Fibroblast of lung (primary cell): ENCODE measurements around the gene KRR1.

Source experiments
- EZH2 ChIP-seq: IDR thresholded peaks from 2 replicates; pipeline ENCODE4 v1.5.1; 2012; ENCODE audit warnings: low read length, control low read depth, mild to moderate bottlenecking; ENCODE audit errors: missing control alignments
- TF ChIP-seq, protein P1 (sequence below), 2 donors: IDR thresholded peaks in 1 of 2; conservative IDR thresholded peaks in 1 of 2; 1 replicate in 1 of 2; 2 replicates in 1 of 2; pipeline ENCODE4 v1.5.1; 2011 to 2012; ENCODE audit warnings: low read length in 2 of 2, control low read depth in 1 of 2, inconsistent platforms in 1 of 2, low read depth in 1 of 2, mild to moderate bottlenecking in 1 of 2

DNA sequence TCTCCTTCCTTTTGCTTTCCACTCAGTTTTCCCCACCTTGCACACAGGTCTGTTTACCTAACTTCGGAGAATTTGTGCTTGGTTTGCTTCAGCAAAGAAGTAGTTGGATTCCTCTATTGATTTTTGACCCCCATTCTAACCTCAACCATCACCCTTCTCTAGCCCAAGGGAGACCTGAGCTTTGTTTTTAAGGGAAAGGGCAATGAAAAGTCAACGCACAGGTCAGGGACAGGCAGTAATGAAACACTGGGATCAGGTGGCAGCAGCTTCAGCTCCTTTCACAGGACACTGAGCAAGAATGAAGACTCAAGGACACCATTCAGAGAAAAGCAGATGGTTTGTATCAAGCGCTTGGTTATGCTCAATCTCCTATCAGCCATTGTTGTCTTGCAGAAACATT is 46.9 kb upstream of the KRR1 start:
- TF ChIP-seq, protein P1, sequence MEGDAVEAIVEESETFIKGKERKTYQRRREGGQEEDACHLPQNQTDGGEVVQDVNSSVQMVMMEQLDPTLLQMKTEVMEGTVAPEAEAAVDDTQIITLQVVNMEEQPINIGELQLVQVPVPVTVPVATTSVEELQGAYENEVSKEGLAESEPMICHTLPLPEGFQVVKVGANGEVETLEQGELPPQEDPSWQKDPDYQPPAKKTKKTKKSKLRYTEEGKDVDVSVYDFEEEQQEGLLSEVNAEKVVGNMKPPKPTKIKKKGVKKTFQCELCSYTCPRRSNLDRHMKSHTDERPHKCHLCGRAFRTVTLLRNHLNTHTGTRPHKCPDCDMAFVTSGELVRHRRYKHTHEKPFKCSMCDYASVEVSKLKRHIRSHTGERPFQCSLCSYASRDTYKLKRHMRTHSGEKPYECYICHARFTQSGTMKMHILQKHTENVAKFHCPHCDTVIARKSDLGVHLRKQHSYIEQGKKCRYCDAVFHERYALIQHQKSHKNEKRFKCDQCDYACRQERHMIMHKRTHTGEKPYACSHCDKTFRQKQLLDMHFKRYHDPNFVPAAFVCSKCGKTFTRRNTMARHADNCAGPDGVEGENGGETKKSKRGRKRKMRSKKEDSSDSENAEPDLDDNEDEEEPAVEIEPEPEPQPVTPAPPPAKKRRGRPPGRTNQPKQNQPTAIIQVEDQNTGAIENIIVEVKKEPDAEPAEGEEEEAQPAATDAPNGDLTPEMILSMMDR (conservative IDR thresholded peaks at IDR 0.05 in 1 of 2, IDR thresholded peaks at IDR 0.05 in 1 of 2; ENCODE audit: low read depth in 1 of 2, low read length in 2 of 2), result no peak
- TF ChIP-seq EZH2, result no peak
